Ramos (cell line): Measurements from ENCODE around the gene NKAPL.

ENCODE experiments used
- in situ Hi-C: fragments of 300-500 bp; cut with MboI; formaldehyde crosslinking; loops from one replicate; pipeline ENCODE4 v1.14.3; 2022; ENCODE audit warnings: low sequenced_read_pairs; ENCODE audit not compliant: unreplicated experiment

NKAPL gene

GRCh38 chr6:28258877-28259777, at the start of gene NKAPL:
Gene NKAPL (plus strand): TSS chr6:28259297. CDS start chr6:28259372, 75 bp downstream.
- in situ Hi-C loops: no loop called here

DNA sequence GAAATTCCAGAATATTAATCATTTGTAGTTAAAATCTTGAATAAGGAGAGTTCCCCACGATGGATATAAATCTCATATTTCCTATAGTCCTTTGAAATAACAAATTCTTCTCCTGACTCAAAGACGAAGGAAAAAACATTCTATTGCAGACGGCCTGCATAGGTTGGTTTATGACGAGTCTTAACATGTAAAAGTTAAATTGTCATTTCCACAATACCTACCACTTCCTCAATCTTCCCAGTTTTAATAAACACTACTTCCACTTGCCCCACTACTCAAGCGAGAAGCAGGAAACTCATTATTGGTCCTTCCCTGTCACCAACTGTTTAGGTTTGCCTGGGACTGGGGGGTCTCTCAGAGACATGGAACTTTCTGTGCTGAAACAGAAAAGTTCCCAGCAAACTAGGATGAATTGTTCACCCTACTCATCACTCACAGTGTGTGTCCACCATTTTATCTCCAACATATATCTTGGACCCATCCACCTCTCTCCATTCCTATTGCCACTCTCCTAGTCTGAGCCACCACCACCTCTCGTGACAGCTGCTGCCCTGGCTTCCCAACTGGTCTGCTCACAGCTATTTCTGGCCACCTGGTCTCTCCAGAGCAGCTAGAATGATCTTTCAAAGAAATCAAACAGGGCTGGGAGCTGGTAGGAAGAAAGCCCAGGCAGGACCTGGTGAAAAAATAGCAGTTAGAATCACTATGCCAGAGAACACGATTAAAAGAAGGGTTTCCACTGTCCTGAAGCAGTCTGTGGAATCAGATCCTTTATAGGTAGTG, 49.2 kb upstream of the NKAPL start:
- in situ Hi-C loops: no loop called here

- in situ Hi-C loops: no loop called here
These were observed 47.1 kb upstream of the NKAPL start for GRCh38 chr6:28211840-28212509.

DNA sequence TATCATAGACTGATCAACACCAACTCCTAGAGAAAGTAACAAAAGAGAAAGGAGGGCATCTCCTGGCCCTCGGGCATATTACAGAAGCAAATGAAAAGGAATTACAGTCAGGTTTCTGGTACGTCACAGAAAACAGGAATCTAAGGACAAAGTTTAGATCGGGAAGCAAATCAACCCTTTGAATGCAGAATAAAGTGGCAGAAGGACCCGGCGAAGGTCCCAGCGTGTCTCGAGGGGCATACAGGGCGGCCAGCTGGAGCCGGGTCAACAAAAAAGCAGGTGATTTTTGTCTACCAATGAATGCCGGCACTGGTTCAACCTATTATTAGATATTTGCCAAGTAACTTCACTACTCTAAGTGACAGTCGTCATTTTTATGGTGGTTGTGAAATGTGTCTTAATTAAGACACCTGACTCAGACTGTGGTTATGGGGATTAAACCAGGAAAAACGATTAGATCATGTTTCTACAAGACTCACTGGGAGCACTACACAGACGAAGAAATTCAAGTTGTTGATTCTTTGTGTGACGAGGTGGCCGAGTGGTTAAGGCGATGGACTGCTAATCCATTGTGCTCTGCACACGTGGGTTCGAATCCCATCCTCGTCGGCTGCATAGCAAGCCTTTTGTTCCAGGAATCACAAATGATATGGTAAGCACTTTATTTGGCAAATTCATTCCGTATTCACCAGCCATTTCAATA, 46.4 kb upstream of the NKAPL start:
- in situ Hi-C loops: no loop called here

- in situ Hi-C loops: no loop called here
These were observed 45.9 kb upstream of the NKAPL start for GRCh38 chr6:28213213-28213523.

DNA sequence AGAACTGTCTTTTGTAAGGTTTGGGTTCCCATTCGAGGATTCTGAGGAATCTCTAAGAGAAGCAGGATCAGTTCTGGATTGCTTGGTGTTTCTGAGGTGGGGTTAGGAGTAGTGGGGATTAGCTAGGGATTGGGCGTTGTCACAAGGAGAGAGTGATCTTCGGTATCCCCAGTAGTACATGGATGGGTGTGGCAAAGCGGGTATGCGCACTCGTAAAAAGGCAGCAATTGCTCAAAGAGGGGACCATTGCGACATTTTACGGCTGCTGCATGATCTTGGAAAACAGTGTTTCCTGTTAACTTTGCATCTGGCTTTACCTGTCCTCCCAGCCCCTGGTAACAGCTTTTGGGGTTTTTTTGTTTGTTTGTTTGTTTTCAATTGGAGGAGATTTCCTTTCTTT, 43.7 kb upstream of the NKAPL start:
- in situ Hi-C loops: no loop called here

- in situ Hi-C loops: no loop called here
These were observed 41.2 kb upstream of the NKAPL start for GRCh38 chr6:28217890-28218289.

- in situ Hi-C loops: no loop called here
These were observed 40.5 kb upstream of the NKAPL start for GRCh38 chr6:28218312-28219248.

DNA sequence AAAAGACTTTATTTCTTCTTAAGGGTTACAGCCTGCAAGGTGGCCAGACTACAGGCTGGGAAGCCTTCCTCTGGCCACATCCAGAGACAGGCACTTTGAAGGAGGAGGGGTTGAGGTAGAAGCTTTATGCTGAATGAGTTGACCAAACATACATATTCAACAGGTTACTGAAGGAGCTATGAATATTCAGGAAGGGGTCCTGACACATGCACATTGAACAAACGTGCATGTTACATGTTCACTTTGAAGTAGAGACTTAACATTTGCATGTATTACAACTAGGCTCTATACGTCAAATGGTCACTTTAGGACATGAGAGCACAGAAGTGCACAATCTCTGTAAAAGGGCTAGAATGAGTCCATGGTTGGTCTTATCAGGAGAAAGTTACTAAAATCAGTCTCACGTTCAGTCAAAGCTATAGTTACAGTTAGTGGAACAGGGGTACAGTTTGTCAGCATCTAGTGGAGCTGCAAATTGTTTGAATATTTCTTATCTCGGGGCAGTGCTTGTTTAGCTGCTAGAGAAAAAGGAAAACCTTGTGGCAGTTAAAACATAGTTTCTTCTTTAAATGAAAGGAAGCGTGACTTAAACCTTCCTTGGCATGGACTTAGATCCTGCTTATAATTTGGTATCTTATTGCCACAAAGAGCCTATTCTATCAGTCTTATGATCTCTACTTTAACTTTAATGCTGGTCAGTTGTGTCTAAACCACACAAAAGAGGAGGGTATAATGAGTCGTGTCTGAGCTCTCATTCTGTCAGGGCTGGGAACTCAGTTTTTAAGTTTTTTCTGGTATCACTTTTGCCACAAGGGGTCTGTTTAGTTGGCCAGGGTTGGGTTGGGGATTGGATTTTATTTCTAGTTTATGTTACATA, 38.6 kb upstream of the NKAPL start:
- in situ Hi-C loops: no loop called here

GRCh38 chr6:28224131-28225055, 34.7 kb upstream of the NKAPL start:
- in situ Hi-C loops: no loop called here

GRCh38 chr6:28225056-28225834, 33.9 kb upstream of the NKAPL start, which contains the start of gene ZSCAN9:
Gene ZSCAN9 (plus strand): TSS chr6:28225275. CDS start chr6:28227085, 1,810 bp downstream.
- in situ Hi-C loops: no loop called here

GRCh38 chr6:28226460-28226859, 32.6 kb upstream of the NKAPL start:
- in situ Hi-C loops: no loop called here

GRCh38 chr6:28232785-28233184, 26.3 kb upstream of the NKAPL start:
- in situ Hi-C loops: no loop called here

- in situ Hi-C loops: no loop called here
These were observed 23.1 kb upstream of the NKAPL start for GRCh38 chr6:28235912-28236452.

- in situ Hi-C loops: no loop called here
These were observed 19.5 kb upstream of the NKAPL start for GRCh38 chr6:28239636-28240035.

DNA sequence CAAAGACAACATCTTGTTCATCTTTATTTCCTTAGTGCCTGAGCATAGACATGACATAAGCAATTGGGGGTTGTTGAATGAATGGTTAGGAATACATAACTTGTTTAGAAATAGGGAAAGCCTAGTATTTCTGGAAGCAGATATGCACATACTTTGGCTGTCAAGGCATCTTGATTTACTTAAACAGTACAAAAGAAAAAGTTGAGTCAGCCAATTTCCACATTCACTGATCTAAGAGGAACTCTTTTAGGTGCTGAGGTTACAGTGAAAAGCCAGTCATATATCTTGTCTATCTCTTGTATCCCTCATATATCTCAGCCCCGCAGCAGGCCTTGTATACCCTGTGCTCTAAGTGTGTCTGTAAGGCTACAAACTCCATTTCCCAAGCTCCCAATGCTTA, 18.6 kb upstream of the NKAPL start:
- in situ Hi-C loops: no loop called here
